GM20431 (cell line): ENCODE measurements around the gene SEBOX.

ENCODE experiments used
- in situ Hi-C: fragments of 300-500 bp; cut with MseI, MboI; formaldehyde crosslinking; loops from one replicate; pipeline ENCODE4 v1.15.0; 2020; ENCODE audit warnings: low sequenced_read_pairs; ENCODE audit not compliant: unreplicated experiment

Gene SEBOX

GRCh38 chr17:28324781-28325180 is 40.2 kb downstream of the SEBOX start:
- in situ Hi-C loops: no loop called here

DNA sequence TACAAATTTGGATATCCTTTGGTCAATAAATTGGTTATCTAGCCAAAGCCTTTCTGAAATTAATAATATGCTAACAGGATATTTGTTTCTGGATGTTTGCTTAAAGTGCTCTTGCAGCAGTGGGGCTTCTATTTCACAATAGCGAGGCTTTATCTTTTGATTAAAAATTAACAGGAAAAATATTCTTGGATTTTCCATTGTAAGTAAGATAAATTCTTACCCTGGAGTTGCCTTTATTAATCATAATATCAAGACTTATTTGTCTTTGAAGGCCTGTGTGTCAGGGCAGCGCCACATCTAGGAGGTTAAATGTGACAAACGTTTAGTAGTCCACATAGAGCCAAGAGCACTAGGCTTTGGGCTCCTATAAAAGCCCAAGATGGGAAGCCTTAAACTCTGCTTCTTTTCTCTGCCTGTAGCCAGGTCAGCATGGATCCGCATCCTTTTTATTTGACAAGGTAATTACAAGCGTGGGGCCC is 40.7 kb downstream of the SEBOX start:
- in situ Hi-C loops: no loop called here

DNA sequence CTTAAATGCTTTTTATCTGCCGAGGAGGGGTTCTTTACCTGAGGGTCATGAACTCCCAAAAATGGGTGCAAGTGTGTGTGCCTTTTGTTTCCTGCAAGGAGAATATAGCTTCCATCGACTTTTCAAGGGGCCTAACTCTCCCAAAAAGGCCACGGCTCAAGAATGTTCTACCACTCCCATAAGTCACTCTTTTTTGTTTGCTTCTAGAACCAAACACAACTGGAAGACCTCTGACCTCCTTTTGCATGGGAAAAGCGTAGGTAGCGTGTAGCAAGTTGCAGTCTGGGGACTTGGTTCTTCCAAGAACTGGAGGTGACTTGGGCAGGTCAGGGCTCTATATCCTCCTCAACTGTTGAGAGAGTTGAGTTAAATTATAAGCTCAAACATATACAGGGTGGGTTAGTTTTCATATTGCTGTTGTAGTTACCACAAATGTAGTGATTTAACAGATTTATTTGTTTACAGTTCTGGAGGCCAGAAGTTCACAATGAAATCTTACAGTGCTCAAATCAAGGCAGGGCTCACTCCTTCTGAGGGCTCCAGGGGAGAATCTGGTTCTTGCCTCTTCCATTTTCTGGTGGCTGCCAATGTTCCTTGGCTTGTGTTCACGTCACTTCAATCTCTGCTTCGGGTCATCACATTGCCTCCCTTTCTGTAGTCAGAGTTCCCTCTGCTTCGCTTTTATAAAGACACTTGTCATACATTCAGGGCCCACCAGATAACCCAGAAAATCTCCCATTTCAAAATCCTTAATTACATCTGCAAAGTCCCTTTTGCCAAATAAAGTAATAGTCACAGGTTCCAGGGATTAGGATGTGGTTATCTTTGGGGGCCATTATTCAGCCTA is 44.6 kb downstream of the SEBOX start:
- in situ Hi-C loops: no loop called here

- in situ Hi-C loops: no loop called here
Measured at GRCh38 chr17:28319598-28319935, 45.4 kb downstream of the SEBOX start.

- in situ Hi-C loops: no loop called here
Measured at GRCh38 chr17:28318759-28319597, 46.0 kb downstream of the SEBOX start, which contains the start of gene TMEM97. Gene TMEM97 (plus strand): TSS chr17:28319200. CDS start chr17:28319240, 40 bp downstream.

DNA sequence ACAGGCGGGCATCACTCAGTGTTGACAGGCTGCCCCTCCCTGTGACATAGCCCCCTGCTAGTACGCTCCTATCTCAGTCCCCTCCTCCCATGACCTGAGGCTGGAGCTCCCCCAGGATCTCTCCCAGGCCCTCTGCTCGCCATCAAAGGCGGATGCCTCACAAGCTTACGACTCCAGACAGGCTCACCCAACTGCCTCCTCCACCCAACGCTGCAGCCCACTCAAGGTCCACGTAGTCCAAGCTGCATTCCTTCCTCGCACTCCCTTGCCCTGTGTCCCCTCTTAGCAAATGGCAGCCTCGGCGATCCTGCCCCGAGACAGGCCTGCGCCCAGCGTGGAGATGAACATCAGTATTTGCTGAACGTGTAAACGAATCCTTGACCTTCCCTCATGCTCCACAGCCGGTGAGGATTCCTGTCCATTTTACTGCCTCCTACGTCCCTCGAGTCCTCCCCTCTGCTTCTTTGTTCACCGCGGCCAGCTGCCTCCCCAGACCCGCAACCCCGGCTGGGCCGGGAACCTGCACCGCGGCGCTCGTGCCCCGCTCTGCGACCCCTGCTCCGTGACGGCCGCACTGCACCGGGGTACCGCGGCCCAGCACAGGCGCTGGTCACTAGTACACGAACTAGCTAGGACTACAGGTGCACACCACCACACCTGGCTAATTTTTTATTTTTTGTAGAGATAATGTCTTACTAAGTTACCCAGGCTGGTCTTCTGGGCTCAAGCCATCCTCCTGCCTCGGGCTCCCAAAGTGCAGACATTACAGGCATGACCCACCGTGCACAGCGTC is 46.8 kb downstream of the SEBOX start:
- in situ Hi-C loops: no loop called here

DNA sequence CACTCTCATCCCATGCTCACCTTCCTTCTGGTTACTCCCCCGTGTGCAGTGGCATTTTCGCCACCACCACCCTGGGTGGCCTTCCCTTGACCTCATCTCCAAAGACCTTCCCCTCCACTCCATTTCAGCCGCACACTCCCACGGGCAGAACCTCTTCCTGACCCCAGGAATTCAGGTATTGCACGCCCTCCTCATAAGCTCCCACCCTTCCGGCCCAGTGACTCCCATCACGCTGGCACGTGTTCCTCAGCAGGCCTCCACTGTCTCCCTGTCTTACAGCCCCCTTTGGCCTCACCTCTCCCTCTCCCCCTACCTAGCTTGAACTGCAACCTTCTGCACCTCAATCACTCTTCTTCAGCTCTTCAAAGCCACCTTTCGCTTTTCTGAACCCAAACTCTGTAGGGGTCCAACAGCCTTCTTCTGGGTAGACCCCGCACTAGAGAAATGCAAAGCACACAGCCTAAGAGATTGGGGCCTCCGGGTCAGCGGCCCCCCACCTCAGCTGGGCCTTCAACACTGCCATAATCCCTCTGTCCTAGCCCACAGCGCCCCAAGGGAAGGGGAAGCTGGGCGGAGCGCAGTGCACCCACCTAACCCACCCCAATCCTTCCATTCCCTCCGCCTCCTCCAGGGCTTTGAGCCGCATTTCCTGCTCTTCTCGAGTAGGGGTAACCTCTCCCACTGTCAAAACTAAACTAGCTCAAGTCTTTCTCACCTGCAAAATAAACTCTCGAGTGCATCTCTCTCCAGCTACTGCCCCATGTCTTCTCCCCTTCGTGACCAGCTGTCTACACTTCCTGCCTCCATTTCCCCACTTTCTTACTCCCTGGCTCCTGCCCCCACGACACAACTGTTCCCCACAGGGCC is 47.7 kb downstream of the SEBOX start:
- in situ Hi-C loops: no loop called here

DNA sequence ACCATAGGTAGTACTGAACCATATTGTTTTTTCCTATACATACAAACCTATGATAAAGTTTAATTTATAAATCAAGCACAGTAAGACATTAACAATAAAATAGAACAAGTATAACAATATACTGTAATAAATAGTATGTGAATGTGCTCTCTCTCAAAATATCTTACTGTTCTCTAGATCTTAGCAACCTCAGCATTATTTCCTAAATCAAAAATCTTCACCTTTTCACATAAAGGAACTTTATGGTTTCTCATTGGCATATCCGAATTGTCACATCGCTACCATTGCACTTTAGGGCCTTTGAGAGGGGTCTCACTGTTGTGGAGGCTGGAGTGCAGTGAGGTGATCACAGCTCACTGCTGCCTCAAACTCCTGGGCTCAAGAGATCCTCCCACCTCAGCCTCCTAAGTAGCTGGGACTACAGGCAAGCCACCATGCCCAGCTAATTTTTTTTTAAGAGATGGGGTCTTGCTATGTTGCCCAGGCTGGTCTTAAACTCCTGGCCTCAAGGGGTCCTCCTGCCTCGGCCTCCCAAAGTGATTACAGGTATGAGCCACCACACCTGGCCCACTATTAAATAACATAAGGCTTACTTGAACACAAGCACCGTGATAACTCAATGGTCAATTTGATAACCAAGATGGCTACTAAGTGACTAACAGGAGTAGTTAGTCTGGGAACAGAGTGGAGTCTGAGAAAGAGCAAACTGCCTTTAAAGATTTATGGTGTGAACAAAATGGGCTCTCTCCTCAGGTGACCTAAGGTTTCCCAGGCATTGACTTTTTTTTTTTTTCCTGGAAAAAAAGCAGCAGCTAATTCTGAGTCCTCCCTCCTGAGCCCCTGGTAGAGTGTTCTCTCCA is 48.9 kb downstream of the SEBOX start:
- in situ Hi-C loops: no loop called here

DNA sequence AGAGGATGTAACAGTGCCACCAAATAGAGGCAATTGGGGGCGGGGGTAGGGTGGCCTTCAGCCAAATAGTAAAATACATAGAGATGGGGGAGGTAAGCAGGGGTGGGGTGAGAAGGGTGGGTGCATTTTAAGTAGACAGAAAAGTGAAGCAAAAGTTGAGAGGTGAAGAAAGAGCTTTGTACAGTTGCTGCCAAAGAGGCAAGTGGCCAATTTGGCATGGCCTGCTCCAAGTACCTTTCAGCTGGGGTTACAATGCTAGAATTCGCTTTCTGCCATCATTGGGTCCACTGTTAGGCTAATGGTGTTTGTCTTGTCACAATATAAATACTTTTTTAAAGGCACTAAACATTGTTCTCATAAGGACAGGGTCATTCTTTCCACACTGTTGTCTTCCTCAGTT is 51.2 kb downstream of the SEBOX start:
- in situ Hi-C loops: no loop called here
